CD14-positive monocyte (primary cell): Measurements from ENCODE around the gene HLA-F. TPM values are rescaled to one million over a fixed set of nuclear protein-coding genes. Genes with fewer than 3 reads are reported as not detected.

Source experiments
- DNase-seq, 3 donors: peaks; one replicate each; pipeline ENCODE4 v3.0.0-alpha.2; 2011 to 2022
- H2AFZ ChIP-seq: 2 replicates; pipeline ENCODE4 v1.6.0; 2012; ENCODE audit warnings: mild to moderate bottlenecking, low read depth, low read length, inconsistent platforms; ENCODE audit not compliant: insufficient read depth, poor library complexity, severe bottlenecking
- H3K27ac ChIP-seq, 2 donors: 1 replicate in 1 of 2; 2 replicates in 1 of 2; pipeline ENCODE4 v1.5.1; 2012 to 2013; ENCODE audit warnings: low read length in 2 of 2, control low read depth in 1 of 2, inconsistent platforms in 1 of 2, low read depth in 1 of 2, mild to moderate bottlenecking in 1 of 2
- H3K27me3 ChIP-seq, 2 donors: one replicate each; pipeline versions ENCODE4 v1.6.0 to v1.6.1; 2011 to 2013; ENCODE audit warnings: low read length in 2 of 2; ENCODE audit not compliant: control insufficient read depth in 2 of 2, insufficient read depth in 2 of 2
- H3K36me3 ChIP-seq, 2 donors: replicated peaks in 1 of 2; 1 replicate in 1 of 2; 2 replicates in 1 of 2; pipeline versions ENCODE4 v1.5.1 to v1.6.1; 2012 to 2013; ENCODE audit warnings: low read length in 2 of 2, control low read depth in 1 of 2, inconsistent platforms in 1 of 2, mild to moderate bottlenecking in 1 of 2; ENCODE audit not compliant: insufficient read depth in 2 of 2, control insufficient read depth in 1 of 2
- H3K4me1 ChIP-seq, 2 donors: 1 replicate in 1 of 2; 2 replicates in 1 of 2; pipeline versions ENCODE4 v1.5.1 to v1.6.1; 2012 to 2013; ENCODE audit warnings: low read length in 2 of 2, control low read depth in 1 of 2, inconsistent platforms in 1 of 2, mild to moderate bottlenecking in 1 of 2, moderate library complexity in 1 of 2; ENCODE audit not compliant: insufficient read depth in 2 of 2, control insufficient read depth in 1 of 2
- H3K4me2 ChIP-seq: replicated peaks from 2 replicates; pipeline ENCODE3; 2012; ENCODE audit warnings: low read length, moderate library complexity, mild to moderate bottlenecking; ENCODE audit not compliant: poor library complexity, severe bottlenecking; ENCODE audit errors: extremely low read depth
- H3K4me3 ChIP-seq, 3 experiments: fragments of 200-600 bp in 1 of 3; sonication (generic) in 1 of 3; replicated peaks in 1 of 3; 1 replicate in 2 of 3; 2 replicates in 1 of 3; pipeline ENCODE4 v1.5.1; 2011 to 2013; ENCODE audit warnings: low read length in 3 of 3, mild to moderate bottlenecking in 3 of 3, control low read depth in 2 of 3, low read depth in 2 of 3, inconsistent platforms in 1 of 3, moderate library complexity in 1 of 3
- H3K79me2 ChIP-seq: 2 replicates; pipeline ENCODE4 v1.6.0; 2012; ENCODE audit warnings: mild to moderate bottlenecking, control low read depth, inconsistent platforms, low read length, moderate library complexity; ENCODE audit not compliant: insufficient read depth
- H3K9ac ChIP-seq: 2 replicates; pipeline ENCODE4 v1.6.0; 2017; ENCODE audit warnings: low read length, mild to moderate bottlenecking; ENCODE audit not compliant: insufficient read depth, poor library complexity, severe bottlenecking
- H3K9me3 ChIP-seq, 2 donors: replicated peaks in 1 of 2; 1 replicate in 1 of 2; 2 replicates in 1 of 2; pipeline versions ENCODE4 v1.5.1 to v1.6.1; 2012 to 2013; ENCODE audit warnings: low read length in 2 of 2, control low read depth in 1 of 2; ENCODE audit not compliant: control insufficient read depth in 1 of 2, insufficient read depth in 1 of 2
- H4K20me1 ChIP-seq: 2 replicates; pipeline ENCODE4 v1.6.0; 2012; ENCODE audit warnings: mild to moderate bottlenecking, low read length, control low read depth, moderate library complexity; ENCODE audit not compliant: insufficient read depth
- H3K27ac Mint-ChIP-seq, 7 donors: one replicate each; pipeline ENCODE4 v1.8.0; 2020; ENCODE audit warnings: mild to moderate bottlenecking in 7 of 7, mixed read lengths in 7 of 7, moderate library complexity in 6 of 7, inconsistent platforms in 2 of 7
- H3K27me3 Mint-ChIP-seq, 3 donors: one replicate each; pipeline ENCODE4 v1.8.0; 2021 to 2022; ENCODE audit warnings: low read depth in 3 of 3, mild to moderate bottlenecking in 3 of 3, mixed read lengths in 3 of 3, moderate library complexity in 3 of 3, inconsistent platforms in 1 of 3
- H3K36me3 Mint-ChIP-seq, 2 donors: one replicate each; pipeline ENCODE4 v1.8.0; 2020; ENCODE audit warnings: mixed read lengths in 2 of 2, inconsistent platforms in 1 of 2, mild to moderate bottlenecking in 1 of 2
- H3K4me1 Mint-ChIP-seq: one replicate; pipeline ENCODE4 v1.8.0; 2020; ENCODE audit warnings: mild to moderate bottlenecking, mixed read lengths
- H3K4me3 Mint-ChIP-seq, 2 donors: one replicate each; pipeline ENCODE4 v1.8.0; 2020; ENCODE audit warnings: mild to moderate bottlenecking in 2 of 2, mixed read lengths in 2 of 2, moderate library complexity in 1 of 2
- H3K9me3 Mint-ChIP-seq, 7 donors: one replicate each; pipeline ENCODE4 v1.8.0; 2020 to 2022; ENCODE audit warnings: mixed read lengths in 7 of 7, mild to moderate bottlenecking in 6 of 7, moderate library complexity in 6 of 7, inconsistent platforms in 2 of 7
- WGBS: methylation state at CpG from one replicate; pipeline ENCODE4 v1.1.5; 2013; ENCODE audit warnings: missing lambda C conversion rate; ENCODE audit not compliant: insufficient coverage; 5-methylcytosine and 5-hydroxymethylcytosine counted together
- intact Hi-C, 2 donors: fragments of 100-400 bp; cut with micrococcal nuclease; formaldehyde crosslinking; loops; one replicate each; pipeline versions ENCODE4 v1.15.0 to v1.15.1; 2023
- polyA plus RNA-seq, 3 donors: library from polyadenylated mRNA; depleted of rRNA in 1 of 3; unstranded in 2 of 3; stranded (reverse) in 1 of 3; fragments of 300-500 nt in 2 of 3; fragments of >200 nt in 1 of 3; fragmentation: Illumina TruSeq in 2 of 3; gene quantifications; 1 replicate in 2 of 3; 2 replicates in 1 of 3; pipeline ENCODE4 v1.2.3, GENCODE V29; 2012 to 2021
- TF ChIP-seq, protein P1 (sequence below): fragments of 200-600 bp; IDR thresholded peaks from one replicate; pipeline ENCODE4 v1.8.0; 2022; ENCODE audit warnings: antibody characterized with exemption, mild to moderate bottlenecking

The HLA-F gene
- polyA plus RNA-seq, 3 donors, result 283 to 816 (median 394) TPM

DNA sequence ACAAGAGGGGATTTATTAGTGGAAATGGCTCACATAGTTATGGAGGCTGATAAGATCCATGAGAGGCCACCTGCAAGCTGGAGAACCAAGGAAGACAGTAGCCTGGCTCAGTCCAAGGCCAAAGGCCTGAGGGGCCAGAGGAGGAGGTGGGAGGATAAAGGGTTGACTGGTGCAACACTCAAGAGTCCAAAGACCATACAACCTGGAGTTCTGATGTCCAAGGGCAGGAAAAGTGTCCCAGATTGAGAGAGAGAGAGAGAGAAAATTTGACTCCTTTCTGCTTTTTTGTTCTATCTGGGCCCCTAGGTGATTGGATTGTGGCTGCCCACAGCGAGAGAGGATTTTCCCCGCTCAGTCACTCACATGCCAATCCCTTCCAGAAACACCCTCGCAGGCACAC is 8.0 kb downstream of the HLA-F start:
- peaks cover 32% of the 10 kb centered on the region for H3K4me1 Mint-ChIP-seq

DNA sequence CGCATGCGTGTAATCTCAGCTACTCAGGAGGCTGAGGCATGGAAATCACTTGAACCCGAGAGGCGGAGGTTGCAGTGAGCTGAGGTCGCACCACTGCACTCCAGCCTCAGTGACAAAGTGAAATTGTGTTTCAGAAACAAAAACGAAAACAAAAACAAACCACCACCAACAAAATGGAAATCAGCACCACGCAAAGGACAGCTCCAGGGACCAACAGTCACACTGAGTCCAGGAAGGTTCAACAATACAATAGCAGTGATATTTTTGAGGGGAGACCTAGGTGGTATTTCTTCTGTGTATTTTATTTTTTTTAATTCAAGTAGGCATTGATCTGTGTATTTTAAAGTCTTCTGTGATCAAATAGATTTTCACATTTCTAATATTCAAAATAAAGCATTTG is 9.8 kb downstream of the HLA-F start:
- peaks cover 2 to 7% of the 10 kb centered on the region in 2 donors for H3K36me3 ChIP-seq
- no peaks in the 10 kb centered on the region for H3K4me1 ChIP-seq
- H3K79me2 ChIP-seq, result no peaks in the 10 kb centered on the region
- WGBS, result 96% methylated on average over 5 of the region's 7 CpGs
- H3K9ac ChIP-seq, result no peak overlapping the region
- TF ChIP-seq, protein P1, sequence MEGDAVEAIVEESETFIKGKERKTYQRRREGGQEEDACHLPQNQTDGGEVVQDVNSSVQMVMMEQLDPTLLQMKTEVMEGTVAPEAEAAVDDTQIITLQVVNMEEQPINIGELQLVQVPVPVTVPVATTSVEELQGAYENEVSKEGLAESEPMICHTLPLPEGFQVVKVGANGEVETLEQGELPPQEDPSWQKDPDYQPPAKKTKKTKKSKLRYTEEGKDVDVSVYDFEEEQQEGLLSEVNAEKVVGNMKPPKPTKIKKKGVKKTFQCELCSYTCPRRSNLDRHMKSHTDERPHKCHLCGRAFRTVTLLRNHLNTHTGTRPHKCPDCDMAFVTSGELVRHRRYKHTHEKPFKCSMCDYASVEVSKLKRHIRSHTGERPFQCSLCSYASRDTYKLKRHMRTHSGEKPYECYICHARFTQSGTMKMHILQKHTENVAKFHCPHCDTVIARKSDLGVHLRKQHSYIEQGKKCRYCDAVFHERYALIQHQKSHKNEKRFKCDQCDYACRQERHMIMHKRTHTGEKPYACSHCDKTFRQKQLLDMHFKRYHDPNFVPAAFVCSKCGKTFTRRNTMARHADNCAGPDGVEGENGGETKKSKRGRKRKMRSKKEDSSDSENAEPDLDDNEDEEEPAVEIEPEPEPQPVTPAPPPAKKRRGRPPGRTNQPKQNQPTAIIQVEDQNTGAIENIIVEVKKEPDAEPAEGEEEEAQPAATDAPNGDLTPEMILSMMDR, result no peak
- no peak overlapping the region for H3K4me3 ChIP-seq
- H3K27ac ChIP-seq, result no peak overlapping the region
- H4K20me1 ChIP-seq, result peaks cover 20% of the 10 kb centered on the region
- H3K27me3 ChIP-seq, result no peaks in the 10 kb centered on the region
- no peak for DNase-seq
- no peak overlapping the region for H3K27ac Mint-ChIP-seq
- no peaks in the 10 kb centered on the region for H3K9me3 ChIP-seq
- peaks cover 0 to 7% (median 1%) of the 10 kb centered on the region in 7 donors for H3K9me3 Mint-ChIP-seq
- peaks cover 4 to 10% of the 10 kb centered on the region in 2 donors for H3K36me3 Mint-ChIP-seq
- H3K4me3 Mint-ChIP-seq, result no peak overlapping the region
- H3K4me1 Mint-ChIP-seq, result peaks cover 21% of the 10 kb centered on the region
- no peak overlapping the region for H2AFZ ChIP-seq
- H3K4me2 ChIP-seq, result no peak overlapping the region
- intact Hi-C loops, result loop anchor here in 1 of 2 donors (10.0 kb wide), 1 partner anchor 102 kb away; no protein-coding TSS in a partner anchor
- H3K27me3 Mint-ChIP-seq, result peaks cover 0 to 2% (median 0%) of the 10 kb centered on the region in 3 donors

More for the DNA sequence above, 8.0 kb downstream of the HLA-F start:
- no peak overlapping the region for H3K4me2 ChIP-seq
- Mint-ChIP-seq H3K4me3 (no peak overlapping the region), H3K27me3 (peaks cover 0 to 2% (median 0%) of the 10 kb centered on the region in 3 donors), H3K27ac (peak overlapping the region in 1 of 7 donors; percentile 76), H3K36me3 (peaks cover 22 to 26% of the 10 kb centered on the region in 2 donors), H3K9me3 (peaks cover 0 to 7% (median 1%) of the 10 kb centered on the region in 7 donors)
- no peak overlapping the region for H2AFZ ChIP-seq
- intact Hi-C loops, result loop anchor here in 1 of 2 donors (10.0 kb wide), 1 partner anchor 104 kb away; no protein-coding TSS in a partner anchor
- H3K79me2 ChIP-seq, result no peaks in the 10 kb centered on the region
- TF ChIP-seq, protein P1, result no peak
- H3K27ac ChIP-seq, result no peak overlapping the region
- H4K20me1 ChIP-seq, result peaks cover 38% of the 10 kb centered on the region
- no CpG with 5 or more reads among the region's 3 CpGs for WGBS
- DNase-seq, result no peak
- H3K4me1 ChIP-seq, result no peaks in the 10 kb centered on the region
- H3K27me3 ChIP-seq, result no peaks in the 10 kb centered on the region
- no peaks in the 10 kb centered on the region for H3K9me3 ChIP-seq
- H3K4me3 ChIP-seq, result no peak overlapping the region
- no peak overlapping the region for H3K9ac ChIP-seq
- peaks cover 20 to 25% of the 10 kb centered on the region in 2 donors for H3K36me3 ChIP-seq
